Measurements from ENCODE around the gene SKAP2.
"Not testable (repeated sequence)": the region's sequence is repeated elsewhere in the genome, so short reads cannot be mapped to it uniquely, and the experiment has no call there.

The SKAP2 gene

DNA sequence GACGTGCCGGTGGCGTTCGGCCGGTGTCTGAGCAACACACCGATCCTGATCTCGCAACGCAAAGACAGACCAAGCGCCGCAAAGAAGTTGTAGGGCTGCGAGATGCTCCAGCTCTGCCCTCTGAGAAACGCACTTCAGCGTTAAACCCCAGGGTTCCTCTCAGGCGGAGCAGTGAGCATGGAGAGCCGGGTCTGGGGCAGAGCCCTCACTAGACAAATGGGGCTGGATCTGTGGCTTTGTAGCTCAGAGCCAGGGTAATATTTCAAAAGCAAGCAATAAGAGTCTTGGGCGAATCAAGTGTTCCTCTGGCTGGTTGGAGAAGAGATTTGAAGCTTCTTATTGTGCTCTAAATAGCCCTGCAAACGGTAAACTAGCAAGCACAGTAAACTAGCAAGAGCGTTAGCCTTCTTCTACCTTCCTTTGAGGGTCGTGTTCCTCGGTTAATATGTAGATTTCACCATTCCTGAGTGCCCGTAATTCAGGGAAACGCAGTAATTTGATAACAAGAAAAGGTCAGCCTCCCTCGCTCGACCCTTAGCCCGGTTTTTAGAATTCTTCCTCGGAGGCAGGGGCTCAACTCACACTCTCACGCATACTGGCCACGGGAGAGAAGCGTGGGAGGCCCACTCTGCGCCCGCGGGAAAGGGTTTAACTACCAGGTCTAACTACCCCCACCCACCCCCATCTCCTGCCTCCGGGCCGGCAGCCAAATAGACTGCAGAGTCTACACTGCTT is 6.7 kb downstream of the SKAP2 start:
- DNase-seq = peak in 3 of 51 donors; percentile 2 to 24 (median 3)

- DNase-seq = no peak
Observed at GRCh38 chr7:26857170-26857505, 7.3 kb downstream of the SKAP2 start.

GRCh38 chr7:26856176-26856985 is 8.0 kb downstream of the SKAP2 start:
- DNase-seq = no peak

GRCh38 chr7:26854876-26855855 is 9.2 kb downstream of the SKAP2 start:
- no peak for DNase-seq

- no peak for DNase-seq
Observed at GRCh38 chr7:26853788-26854393, 10.5 kb downstream of the SKAP2 start.

DNA sequence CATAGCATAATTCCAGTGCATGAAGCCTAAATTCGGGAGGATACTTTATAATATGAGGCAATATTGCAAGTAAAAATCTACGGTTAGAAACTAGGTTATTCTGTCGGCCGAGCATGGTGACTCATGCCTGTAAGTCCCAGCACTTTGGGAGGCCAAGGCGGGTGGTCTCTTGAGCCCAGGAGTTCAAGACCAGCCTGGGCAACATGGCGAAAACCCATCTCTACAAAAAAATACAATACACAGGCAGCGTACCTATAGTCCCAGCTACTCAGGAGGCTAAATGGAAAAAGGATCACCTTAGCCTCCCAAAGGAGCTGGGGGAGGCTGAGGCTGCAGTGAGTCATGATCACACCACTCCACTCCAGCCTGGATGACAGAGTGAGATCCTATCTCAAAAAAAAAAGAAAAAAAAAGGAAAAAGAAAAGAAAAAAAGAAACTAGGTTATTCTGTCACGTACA is 14.2 kb downstream of the SKAP2 start:
- no peak for DNase-seq

GRCh38 chr7:26843705-26844104 is 20.7 kb downstream of the SKAP2 start:
- no peak for DNase-seq

DNA sequence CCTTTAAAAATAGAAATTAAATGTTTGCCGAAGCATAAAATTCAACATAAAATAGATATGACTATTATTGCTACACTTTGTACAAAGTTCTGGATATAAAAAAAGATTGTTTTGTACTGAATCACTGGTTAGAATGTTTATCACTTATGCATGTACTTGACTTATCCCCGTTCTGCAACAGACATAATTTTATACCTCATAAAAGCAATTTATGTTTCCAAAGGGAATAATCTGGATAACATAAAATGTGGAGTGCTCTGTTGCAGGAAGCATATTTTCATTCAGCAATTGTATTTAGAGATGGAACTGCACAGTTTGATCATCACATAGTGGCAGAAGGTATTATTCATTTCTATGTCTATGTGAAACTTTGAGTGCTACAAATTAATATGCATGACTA is 21.5 kb downstream of the SKAP2 start:
- DNase-seq = no peak

DNA sequence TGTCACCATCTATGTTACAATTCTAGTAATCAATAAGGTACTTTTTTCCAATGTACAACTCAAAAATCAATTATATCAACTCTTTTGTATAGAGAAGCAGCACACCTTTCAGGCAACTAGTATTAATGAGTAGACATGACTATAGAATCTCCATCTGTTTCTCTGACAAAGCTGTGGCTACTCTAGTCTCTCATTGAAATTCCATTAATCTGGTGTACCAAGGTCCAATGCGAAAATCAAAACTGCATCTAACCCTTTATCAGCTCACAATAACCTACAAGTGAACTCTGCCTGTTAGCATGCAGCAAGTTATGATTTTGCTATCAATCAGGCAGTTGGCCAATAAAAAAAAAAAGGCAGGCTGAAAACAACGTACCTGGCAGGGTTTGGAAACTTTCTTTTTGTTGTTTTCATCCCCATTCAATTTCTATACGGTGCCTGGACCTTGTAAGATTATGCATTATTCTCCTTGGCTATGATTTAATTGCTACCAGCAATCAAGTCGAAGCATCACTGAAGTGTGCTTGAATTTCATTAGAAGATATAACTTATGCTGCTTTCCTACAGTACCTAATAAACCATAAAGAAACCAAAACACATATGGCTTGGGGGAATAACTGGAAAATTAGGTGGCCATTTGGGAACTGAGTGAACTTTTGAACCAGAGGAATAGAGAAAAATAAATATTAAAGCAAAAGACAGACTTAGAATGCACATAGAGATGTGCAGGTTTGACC is 23.2 kb downstream of the SKAP2 start:
- no peak for DNase-seq

DNA sequence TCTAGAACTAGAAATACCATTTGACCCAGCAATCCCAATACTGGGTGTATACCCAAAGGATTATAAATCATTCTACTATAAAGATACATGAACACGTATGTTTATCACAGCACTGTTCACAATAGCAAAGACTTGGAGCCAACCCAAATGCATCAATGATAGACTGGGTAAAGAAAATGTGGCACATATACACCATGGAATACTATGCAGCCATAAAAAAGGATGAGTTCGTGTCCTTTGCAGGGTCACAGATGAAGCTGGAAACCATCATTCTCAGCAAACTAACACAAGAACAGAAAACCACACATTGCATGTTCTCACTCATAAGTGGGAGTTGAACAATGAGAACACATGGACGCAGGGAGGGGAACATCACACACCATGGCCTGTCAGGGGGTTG is 27.6 kb downstream of the SKAP2 start:
- DNase-seq = not testable (repeated sequence)

GRCh38 chr7:26815426-26815825 is 49.0 kb downstream of the SKAP2 start:
- DNase-seq = no peak

DNA sequence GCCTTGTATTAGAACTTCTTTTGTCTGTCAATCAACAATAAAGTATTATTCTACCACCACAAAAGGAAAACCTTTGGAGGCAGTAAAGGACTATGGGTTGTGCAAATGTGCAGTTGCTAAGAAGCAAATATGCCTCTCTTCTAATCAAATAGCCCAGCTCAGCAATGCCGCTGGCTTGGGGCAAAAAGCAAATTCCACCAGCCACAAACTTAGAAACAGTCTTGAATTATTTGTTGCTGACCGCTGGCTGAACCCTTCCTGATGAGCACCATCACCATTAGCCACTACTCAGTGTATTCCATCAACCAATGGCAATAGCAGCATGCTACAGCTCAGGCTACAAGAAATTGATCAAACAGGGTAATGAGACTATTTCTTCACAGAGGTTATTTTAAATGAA is 51.0 kb downstream of the SKAP2 start:
- DNase-seq = no peak

- DNase-seq = no peak
Observed at GRCh38 chr7:26794541-26794940, 69.8 kb downstream of the SKAP2 start.

- DNase-seq = no peak
Observed at GRCh38 chr7:26792576-26792975, 71.8 kb downstream of the SKAP2 start.

DNA sequence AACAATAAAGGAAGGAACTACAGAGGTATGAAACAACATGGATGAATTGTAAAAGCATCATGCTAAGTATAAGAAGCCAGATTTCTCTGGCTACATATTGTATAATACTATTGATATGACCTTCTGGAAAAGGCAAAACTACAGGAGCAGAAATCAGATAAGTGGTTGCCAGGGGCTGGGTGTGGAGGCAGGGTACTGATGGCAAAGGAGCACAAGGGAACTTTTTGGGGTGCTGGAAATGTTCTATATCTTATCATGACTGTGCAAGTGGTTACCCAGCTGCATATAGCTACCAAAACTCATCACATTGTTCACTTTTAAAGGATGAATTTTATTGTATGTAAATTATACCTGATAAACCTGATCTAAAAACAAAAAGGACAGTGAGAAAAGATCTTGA is 72.4 kb downstream of the SKAP2 start:
- no peak for DNase-seq

GRCh38 chr7:26789481-26790184 is 74.8 kb downstream of the SKAP2 start:
- DNase-seq = no peak

GRCh38 chr7:26787701-26788100 is 76.7 kb downstream of the SKAP2 start:
- no peak for DNase-seq

DNA sequence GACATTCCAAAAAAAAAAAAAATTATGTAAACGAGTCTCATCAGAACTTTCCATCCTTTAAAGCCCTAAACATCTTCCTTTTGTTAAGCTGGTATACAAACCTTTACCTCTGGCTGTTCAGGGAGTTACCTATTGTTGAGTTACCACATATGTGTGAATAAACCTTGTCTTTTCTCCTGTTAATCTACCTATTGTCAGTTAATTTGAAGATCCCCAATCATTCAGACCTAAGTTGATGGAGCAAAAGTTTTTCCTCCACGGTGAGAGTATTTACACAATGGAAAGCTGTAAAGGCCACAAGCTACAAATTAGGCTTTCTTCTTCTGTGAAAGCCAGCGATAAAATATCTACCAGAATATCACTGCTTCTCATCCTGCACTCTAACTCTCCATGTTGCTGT is 80.3 kb downstream of the SKAP2 start:
- no peak for DNase-seq

DNA sequence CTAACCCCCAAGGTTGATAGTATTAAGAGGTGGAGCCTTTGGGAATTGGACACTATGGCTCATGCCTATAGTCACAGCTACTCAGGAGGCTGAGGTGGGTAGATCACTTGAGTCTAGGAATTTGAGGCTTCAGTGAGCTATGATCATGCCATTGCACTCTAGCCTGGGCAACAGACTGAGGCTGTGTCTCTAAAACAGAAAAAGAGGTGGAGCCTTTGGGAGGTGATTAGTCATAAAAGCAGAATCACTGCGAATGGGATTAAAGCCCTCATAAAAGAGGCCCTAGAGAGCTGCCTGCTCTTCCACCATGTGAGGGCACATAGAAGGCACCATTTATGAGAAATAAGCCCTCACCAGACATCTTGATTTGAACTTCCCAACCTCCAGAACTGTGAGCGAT is 81.9 kb downstream of the SKAP2 start:
- DNase-seq = no peak

DNA sequence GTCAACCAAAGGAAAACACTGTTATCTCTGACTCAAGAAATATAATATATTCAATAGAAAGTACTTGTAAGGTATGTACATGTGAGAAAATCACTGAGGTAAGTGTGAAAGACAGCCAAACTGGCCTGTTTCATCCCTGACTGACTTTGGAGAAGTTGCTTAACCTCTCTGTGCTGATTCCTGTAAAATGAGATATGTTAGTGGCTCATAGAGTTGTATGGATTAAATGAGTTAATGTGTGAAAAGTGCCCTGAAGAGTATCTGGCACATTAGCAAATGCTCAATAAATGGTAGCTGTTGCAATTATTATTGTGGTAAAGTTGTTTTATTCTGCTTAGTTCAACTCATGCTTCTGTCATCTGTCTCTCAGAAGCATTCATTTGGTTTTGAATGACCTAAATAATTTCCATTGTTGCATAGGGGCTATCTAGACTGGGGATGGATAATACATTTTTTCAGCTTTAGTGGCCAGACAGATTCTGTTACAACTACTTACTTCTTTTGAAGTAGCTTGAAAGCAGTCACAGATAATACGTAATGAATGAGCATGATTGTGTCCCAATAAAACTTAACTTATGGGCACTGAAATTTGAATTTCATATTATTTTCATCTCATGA is 84.3 kb downstream of the SKAP2 start:
- no peak for DNase-seq
